GM13976 (cell line): ENCODE data around the gene SEMA5A.

Source experiments
- DNase-seq: peaks from one replicate; pipeline ENCODE4 v3.0.0; 2012; ENCODE audit warnings: low spot score
- CTCF ChIP-seq: IDR thresholded peaks from 2 replicates; pipeline ENCODE4 v1.5.1; 2012; ENCODE audit warnings: borderline replicate concordance, mild to moderate bottlenecking; ENCODE audit not compliant: insufficient read depth; ENCODE audit errors: extremely low read depth, missing control alignments, control extremely low read depth
- in situ Hi-C: fragments of 300-500 bp; cut with MboI; formaldehyde crosslinking; loops from one replicate; pipeline ENCODE4 v1.12.0; 2022; ENCODE audit warnings: low sequenced_read_pairs, mixed read lengths, inconsistent platforms; ENCODE audit not compliant: unreplicated experiment

SEMA5A gene

GRCh38 chr5:9438596-9439354 lies 107.1 kb downstream of the SEMA5A start:
- no peak for TF ChIP-seq CTCF
- DNase-seq, result no peak
- in situ Hi-C loops, result no loop called here

- TF ChIP-seq CTCF, result no peak
- no peak for DNase-seq
- in situ Hi-C loops, result no loop called here
These were observed 108.1 kb downstream of the SEMA5A start for GRCh38 chr5:9437741-9438240.

- TF ChIP-seq CTCF, result no peak
- DNase-seq, result no peak
- in situ Hi-C loops, result no loop called here
These were observed 114.2 kb downstream of the SEMA5A start for GRCh38 chr5:9431496-9432258.

- DNase-seq, result no peak
- TF ChIP-seq CTCF, result no peak
- in situ Hi-C loops, result no loop called here
These were observed 114.8 kb downstream of the SEMA5A start for GRCh38 chr5:9431151-9431495.

- TF ChIP-seq CTCF, result no peak
- no peak for DNase-seq
- in situ Hi-C loops, result no loop called here
These were observed 115.6 kb downstream of the SEMA5A start for GRCh38 chr5:9430306-9430705.

GRCh38 chr5:9429691-9430215 lies 116.1 kb downstream of the SEMA5A start:
- in situ Hi-C loops, result no loop called here
- no peak for TF ChIP-seq CTCF
- DNase-seq, result no peak
